LoVo (cell line): ENCODE results near the gene ME3.
"Not testable (repeated sequence)": the region's sequence is repeated elsewhere in the genome, so short reads cannot be mapped to it uniquely, and the experiment has no call there.

ENCODE experiments used
- DNase-seq: peaks from one replicate; pipeline ENCODE4 v3.0.0-alpha.2; 2016; ENCODE audit warnings: low spot score

The ME3 gene

DNA sequence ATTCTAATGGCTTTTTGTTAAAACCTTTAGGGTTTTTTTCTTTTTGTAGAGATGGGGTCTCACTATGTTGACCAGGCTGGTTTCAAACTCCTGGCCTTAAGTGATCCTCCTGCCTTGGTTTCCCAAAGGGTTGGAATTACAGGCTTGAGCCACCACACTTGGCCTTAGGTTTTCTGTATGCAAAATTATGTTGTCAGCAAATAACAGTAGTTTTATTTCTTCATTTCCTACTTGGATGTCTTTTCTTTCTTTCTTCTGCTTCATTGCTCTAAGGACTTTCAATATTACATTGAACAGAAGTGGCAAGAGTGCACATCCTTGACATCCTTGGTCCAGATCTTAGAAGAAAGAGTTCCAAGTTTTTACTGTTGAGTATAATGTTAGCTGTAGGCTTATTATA is 245.0 kb downstream of the ME3 start:
- DNase-seq: no peak

GRCh38 chr11:86423488-86423887 is 248.9 kb downstream of the ME3 start:
- DNase-seq: not testable (repeated sequence)

GRCh38 chr11:86422371-86422770 is 250.0 kb downstream of the ME3 start:
- no peak for DNase-seq

- no peak for DNase-seq
These were observed 250.5 kb downstream of the ME3 start for GRCh38 chr11:86421946-86422345.

DNA sequence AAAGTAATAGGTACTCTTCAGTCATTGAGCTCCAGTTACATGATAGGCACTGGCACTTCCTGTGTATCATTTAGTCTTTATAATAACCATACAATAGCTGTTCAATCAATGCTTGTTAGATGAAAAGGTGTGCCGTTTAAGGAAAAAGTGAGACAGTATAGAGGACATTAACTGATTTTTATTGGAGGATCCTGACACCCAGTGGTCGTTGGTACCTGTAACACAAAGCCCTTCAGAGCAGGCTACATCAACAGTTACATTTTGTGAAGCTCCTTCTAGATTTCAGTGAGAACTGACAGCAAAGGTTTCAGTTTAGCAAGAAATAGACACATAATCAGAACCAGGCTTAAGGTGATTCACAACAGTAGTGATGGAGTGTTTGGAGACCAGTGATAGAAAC is 253.5 kb downstream of the ME3 start:
- no peak for DNase-seq

- no peak for DNase-seq
These were observed 253.9 kb downstream of the ME3 start for GRCh38 chr11:86418513-86418912.

- no peak for DNase-seq
These were observed 254.3 kb downstream of the ME3 start for GRCh38 chr11:86418106-86418505.

- not testable (repeated sequence) for DNase-seq
These were observed 255.5 kb downstream of the ME3 start for GRCh38 chr11:86416951-86417350.

DNA sequence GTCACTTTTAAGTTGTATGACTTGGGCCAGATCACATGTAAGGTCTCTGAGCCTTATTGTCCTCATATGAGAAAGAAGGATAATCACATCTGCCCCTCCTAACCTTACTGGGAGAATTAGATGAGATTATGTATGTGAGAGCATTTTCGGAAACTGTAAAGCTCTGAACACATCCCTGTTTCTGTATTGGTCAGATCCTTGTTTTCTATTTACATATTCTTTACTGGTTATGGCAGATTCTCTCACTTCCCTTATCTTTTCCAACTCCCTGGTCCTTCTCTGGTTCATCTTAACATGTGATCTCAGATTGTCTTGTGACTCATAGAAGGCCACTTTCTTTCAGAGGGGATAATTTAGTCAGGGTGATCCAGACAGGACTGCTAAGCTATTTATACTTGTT is 255.9 kb downstream of the ME3 start:
- DNase-seq: no peak

GRCh38 chr11:86415026-86415425 is 257.4 kb downstream of the ME3 start:
- no peak for DNase-seq

DNA sequence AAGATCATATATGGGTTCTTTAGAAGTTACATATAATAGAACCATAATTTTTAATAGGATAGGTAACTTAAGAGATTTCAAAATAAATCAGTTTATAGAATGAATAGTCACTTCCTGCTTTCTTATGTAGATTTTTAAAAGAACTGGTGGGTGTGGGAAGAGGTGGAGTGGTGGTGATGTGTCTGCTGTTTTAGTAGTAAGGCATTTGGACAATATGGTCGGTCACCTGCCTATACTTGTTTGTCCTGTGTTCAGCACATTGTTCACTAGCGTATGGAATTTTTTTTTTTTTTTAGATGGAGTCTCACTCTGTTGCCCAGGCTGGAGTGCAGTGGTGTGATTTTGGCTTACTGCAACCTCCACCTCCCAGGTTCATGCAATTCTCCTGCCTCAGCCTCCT is 258.4 kb downstream of the ME3 start:
- DNase-seq: no peak

- no peak for DNase-seq
These were observed 263.6 kb downstream of the ME3 start for GRCh38 chr11:86408845-86409244.

GRCh38 chr11:86403458-86403857 is 269.0 kb downstream of the ME3 start:
- no peak for DNase-seq

DNA sequence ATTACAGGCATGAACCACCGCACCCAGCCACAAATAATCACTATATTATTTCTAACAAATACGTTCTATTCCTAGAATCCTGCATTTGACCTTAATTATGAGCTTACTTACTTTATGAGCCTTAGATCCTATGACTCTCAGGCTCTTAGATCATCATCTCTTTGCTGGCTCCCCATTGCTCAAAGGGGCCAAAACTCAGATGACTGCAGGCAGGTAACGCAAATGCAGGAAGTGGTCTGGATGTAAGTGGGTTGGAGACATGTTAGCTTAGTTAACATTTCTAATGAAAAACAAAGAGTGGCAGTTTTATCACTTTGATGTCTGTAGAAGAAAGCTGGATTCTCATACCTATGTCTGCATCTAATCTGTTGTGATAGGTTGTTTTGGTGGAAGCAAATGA is 274.3 kb downstream of the ME3 start:
- no peak for DNase-seq

- no peak for DNase-seq
These were observed 275.1 kb downstream of the ME3 start for GRCh38 chr11:86397351-86397750.

DNA sequence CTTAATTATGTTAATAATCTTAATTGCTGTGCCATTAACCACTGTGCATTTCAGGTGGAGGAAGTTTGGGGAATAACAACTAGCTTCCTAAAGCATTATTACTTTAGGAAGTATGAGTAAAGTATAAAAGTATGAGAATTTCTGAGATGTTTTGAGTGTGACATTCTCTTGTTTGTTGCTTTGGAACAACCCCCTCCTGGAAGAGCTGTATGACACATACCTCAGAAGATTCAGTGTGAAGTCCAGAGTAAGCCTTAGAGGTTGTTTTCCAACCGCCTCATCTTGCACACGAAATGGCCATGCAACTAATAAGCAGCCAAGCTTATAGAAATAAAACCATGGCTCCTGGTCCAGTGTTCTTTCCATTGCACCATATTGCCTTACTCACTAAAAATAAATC is 276.0 kb downstream of the ME3 start:
- DNase-seq: no peak

DNA sequence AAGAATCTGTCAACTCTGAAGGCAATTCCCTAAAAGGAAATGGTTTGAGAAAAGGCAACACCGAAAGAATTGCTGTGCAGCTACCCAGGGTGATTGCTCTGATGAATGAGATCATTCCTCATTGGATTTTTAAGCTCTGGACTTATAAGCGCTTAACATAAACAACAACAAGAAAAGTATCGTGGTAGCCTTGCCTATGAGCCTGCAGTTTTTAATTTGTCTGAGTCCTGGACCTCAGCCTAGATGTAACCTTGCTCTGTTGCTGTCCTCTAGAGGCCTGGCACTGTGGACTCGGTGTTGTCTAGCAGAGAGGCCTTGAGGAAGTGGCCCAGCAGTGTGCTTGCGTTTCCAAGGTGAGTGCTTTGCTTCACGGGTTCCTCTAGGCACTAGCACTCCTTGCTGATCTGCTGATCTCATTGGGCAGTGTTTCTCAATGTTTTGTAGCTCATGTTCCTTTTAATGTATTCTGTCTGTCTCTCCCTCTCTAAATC is 277.3 kb downstream of the ME3 start:
- DNase-seq: no peak
